ENCODE measurements around the gene GABBR2.

DNA sequence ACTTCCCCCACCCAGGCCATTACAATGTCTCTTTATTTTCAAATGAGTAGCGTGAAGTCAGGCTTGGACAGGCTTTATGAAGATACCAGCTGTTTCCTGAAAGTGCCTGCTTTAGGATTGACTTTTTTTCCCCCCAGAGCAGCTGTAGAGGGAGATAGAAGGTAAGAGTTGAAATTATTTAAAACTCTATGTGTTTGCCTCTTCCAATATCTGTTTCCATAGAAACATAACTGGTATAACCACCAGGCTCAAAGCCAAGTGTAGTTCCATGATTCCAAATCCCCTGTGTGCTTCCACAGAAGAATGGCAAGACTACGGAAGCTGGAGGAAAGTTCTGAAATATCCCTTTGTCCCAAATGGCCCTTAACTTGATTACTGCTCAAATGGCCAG, 365.9 kb downstream of the GABBR2 start:
- TF ChIP-seq, protein P1, sequence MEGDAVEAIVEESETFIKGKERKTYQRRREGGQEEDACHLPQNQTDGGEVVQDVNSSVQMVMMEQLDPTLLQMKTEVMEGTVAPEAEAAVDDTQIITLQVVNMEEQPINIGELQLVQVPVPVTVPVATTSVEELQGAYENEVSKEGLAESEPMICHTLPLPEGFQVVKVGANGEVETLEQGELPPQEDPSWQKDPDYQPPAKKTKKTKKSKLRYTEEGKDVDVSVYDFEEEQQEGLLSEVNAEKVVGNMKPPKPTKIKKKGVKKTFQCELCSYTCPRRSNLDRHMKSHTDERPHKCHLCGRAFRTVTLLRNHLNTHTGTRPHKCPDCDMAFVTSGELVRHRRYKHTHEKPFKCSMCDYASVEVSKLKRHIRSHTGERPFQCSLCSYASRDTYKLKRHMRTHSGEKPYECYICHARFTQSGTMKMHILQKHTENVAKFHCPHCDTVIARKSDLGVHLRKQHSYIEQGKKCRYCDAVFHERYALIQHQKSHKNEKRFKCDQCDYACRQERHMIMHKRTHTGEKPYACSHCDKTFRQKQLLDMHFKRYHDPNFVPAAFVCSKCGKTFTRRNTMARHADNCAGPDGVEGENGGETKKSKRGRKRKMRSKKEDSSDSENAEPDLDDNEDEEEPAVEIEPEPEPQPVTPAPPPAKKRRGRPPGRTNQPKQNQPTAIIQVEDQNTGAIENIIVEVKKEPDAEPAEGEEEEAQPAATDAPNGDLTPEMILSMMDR (IDR thresholded peaks at IDR 0.05): no peak
- TF ChIP-seq POLR2A (IDR thresholded peaks at IDR 0.05): no peak

Data from adrenal gland (tissue), 5 donors.